K562 (cell line): Measurements from ENCODE around the gene ELP5. TPM values are rescaled to one million over a fixed set of nuclear protein-coding genes. Genes with fewer than 3 reads are reported as not detected.

Source experiments
- ATAC-seq: fragments of 200-7000 bp; cut with Tn5 transposase; 3 replicates; pipeline ENCODE4 v1.9.1; 2020; ENCODE audit warnings: moderate library complexity
- BruUV-seq: library from RNA; stranded (reverse); fragments of 400-500 nt; replicated peaks from 2 replicates; lab custom pipeline; 2021; lab: Mats Ljungman, UMichigan
- CTCF ChIA-PET: fragments of 300-600 bp; formaldehyde crosslinking; extraction: SDS; loops from one replicate; lab custom pipeline; 2021; ENCODE audit warnings: low intra/inter-chr PET ratio; lab: Yijun Ruan, JAX
- POLR2A ChIA-PET: fragments of 300-600, 350-650 bp; sonication (Branson Sonifier 250); formaldehyde crosslinking; extraction: SDS; loops from one replicate; lab custom pipeline; 2021; ENCODE audit warnings: antibody characterized with exemption, inconsistent platforms; lab: Yijun Ruan, JAX
- DNase-seq, 4 experiments: peaks; one replicate each; pipeline versions ENCODE4 v3.0.0 to v3.0.0-alpha.2; 2011 to 2018; ENCODE audit warnings: low spot score in 3 of 4, mixed read lengths in 3 of 4; ENCODE audit errors: extremely low read depth in 1 of 4
- FAIRE-seq: peaks from 2 replicates; lab custom pipeline; 2011; peaks lifted over from hg19 to GRCh38; lab: Jason Lieb, UNC
- H2AFZ ChIP-seq: 2 replicates; pipeline ENCODE4 v1.6.0; 2011; ENCODE audit warnings: low read depth, low read length, control low read depth, inconsistent platforms
- H3K27ac ChIP-seq: fragments of 200-600 bp; 3 replicates; pipeline ENCODE4 v1.8.0; 2011; ENCODE audit warnings: low read depth, mild to moderate bottlenecking, control low read depth, inconsistent platforms, low read length, moderate library complexity, mixed read lengths; ENCODE audit errors: extremely low read depth
- H3K27me3 ChIP-seq, 2 experiments: fragments of 300-600 bp in 1 of 2; 2 replicates in 1 of 2; 3 replicates in 1 of 2; pipeline versions ENCODE4 v1.6.0 to v1.8.0; 2011; ENCODE audit warnings: inconsistent platforms in 2 of 2, low read length in 2 of 2, mild to moderate bottlenecking in 1 of 2, mixed read lengths in 1 of 2, moderate library complexity in 1 of 2; ENCODE audit not compliant: control insufficient read depth in 2 of 2, insufficient read depth in 2 of 2
- H3K36me3 ChIP-seq: fragments of 300-600 bp; 3 replicates; pipeline ENCODE4 v1.8.0; 2011; ENCODE audit warnings: mild to moderate bottlenecking, low read length, inconsistent platforms; ENCODE audit not compliant: control insufficient read depth, insufficient read depth
- H3K4me1 ChIP-seq, 2 experiments: fragments of 200-600 bp in 1 of 2; replicated peaks in 1 of 2; 2 replicates in 1 of 2; 3 replicates in 1 of 2; pipeline versions ENCODE4 v1.5.1 to v1.8.0; 2011; ENCODE audit warnings: inconsistent platforms in 2 of 2, low read length in 2 of 2, mild to moderate bottlenecking in 1 of 2, mixed read lengths in 1 of 2, moderate library complexity in 1 of 2; ENCODE audit not compliant: control insufficient read depth in 2 of 2, insufficient read depth in 2 of 2
- H3K4me2 ChIP-seq: 2 replicates; pipeline ENCODE4 v1.6.1; 2011; ENCODE audit warnings: low read length, control low read depth, inconsistent platforms, mixed read lengths; ENCODE audit not compliant: insufficient read depth
- H3K4me3 ChIP-seq: fragments of 200-600 bp; sonication (generic), shearing (Covaris generic); 2 replicates; pipeline ENCODE4 v1.5.1; 2016; ENCODE audit warnings: control low read depth, inconsistent platforms
- H3K79me2 ChIP-seq: fragments of 200-600 bp; 3 replicates; pipeline ENCODE4 v1.8.0; 2011; ENCODE audit warnings: low read length, inconsistent platforms; ENCODE audit not compliant: control insufficient read depth, insufficient read depth
- H3K9ac ChIP-seq, 2 experiments: 2 replicates each; pipeline versions ENCODE4 v1.6.0 to v1.6.1; 2011; ENCODE audit warnings: low read depth in 2 of 2, low read length in 2 of 2, control low read depth in 1 of 2, inconsistent platforms in 1 of 2, mild to moderate bottlenecking in 1 of 2, mixed read lengths in 1 of 2; ENCODE audit not compliant: insufficient read depth in 1 of 2
- H3K9me1 ChIP-seq: one replicate; pipeline ENCODE4 v1.6.0; 2011; ENCODE audit warnings: inconsistent platforms, mild to moderate bottlenecking, low read length, moderate library complexity; ENCODE audit not compliant: control insufficient read depth, insufficient read depth
- H3K9me3 ChIP-seq: replicated peaks from 2 replicates; pipeline ENCODE4 v1.5.1; 2011; ENCODE audit warnings: low read depth, low read length, inconsistent platforms; ENCODE audit not compliant: control insufficient read depth, insufficient read depth
- H4K20me1 ChIP-seq: replicated peaks from 2 replicates; pipeline ENCODE4 v1.6.1; 2011; ENCODE audit warnings: low read length, inconsistent platforms, mixed read lengths; ENCODE audit not compliant: control insufficient read depth, insufficient read depth
- CHD2 ChIP-seq: IDR thresholded peaks from 2 replicates; pipeline ENCODE4 v1.6.1; 2011; ENCODE audit warnings: low read depth, low read length
- DNMT1 ChIP-seq: fragments of 450-650 bp; IDR thresholded peaks from 2 replicates; pipeline ENCODE4 v1.6.1; 2016; ENCODE audit warnings: antibody characterized with exemption, mild to moderate bottlenecking
- GABPB2 ChIP-seq: fragments of 250-450 bp; sonication (Bioruptor Pico); conservative IDR thresholded peaks from 2 replicates; pipeline ENCODE4 v1.5.1; 2021; ENCODE audit warnings: mild to moderate bottlenecking
- JUN ChIP-seq, 2 experiments: sonication (generic) in 1 of 2; formaldehyde crosslinking in 1 of 2; IDR thresholded peaks; 2 replicates each; pipeline versions ENCODE4 v1.6.1 to v1.8.0; 2012 to 2022; ENCODE audit warnings: borderline replicate concordance in 2 of 2, mild to moderate bottlenecking in 2 of 2, improper control_type of control experiment in 1 of 2, low read depth in 1 of 2, low read length in 1 of 2, missing genetic modification reagents in 1 of 2
- LARP7 ChIP-seq: fragments of 450-650 bp; IDR thresholded peaks from 2 replicates; pipeline ENCODE4 v1.6.1; 2016
- NELFE ChIP-seq: IDR thresholded peaks from 2 replicates; pipeline ENCODE4 v1.6.1; 2011; ENCODE audit warnings: mild to moderate bottlenecking; ENCODE audit not compliant: insufficient read depth, insufficient read length
- NFIX ChIP-seq: fragments of 250-450 bp; sonication (Bioruptor Pico); IDR thresholded peaks from 2 replicates; pipeline ENCODE4 v1.4.0; 2020; ENCODE audit warnings: low read depth, mild to moderate bottlenecking, moderate library complexity
- NFRKB ChIP-seq: fragments of 450-650 bp; IDR thresholded peaks from 2 replicates; pipeline ENCODE4 v1.6.1; 2016; ENCODE audit warnings: low read depth
- RBM25 ChIP-seq: fragments of 200-400 bp; formaldehyde crosslinking; IDR thresholded peaks from 2 replicates; pipeline ENCODE4 v1.6.1; 2018; ENCODE audit warnings: low read length, low read depth, moderate library complexity; ENCODE audit not compliant: severe bottlenecking
- SMARCB1 ChIP-seq: IDR thresholded peaks from 2 replicates; pipeline ENCODE4 v1.6.1; 2011; ENCODE audit warnings: improper control_type of control experiment, low read depth; ENCODE audit not compliant: insufficient read length
- SREBF2 ChIP-seq: sonication (generic); formaldehyde crosslinking; IDR thresholded peaks from 2 replicates; pipeline ENCODE4 v1.4.0; 2020; ENCODE audit warnings: mild to moderate bottlenecking, missing genetic modification reagents
- ZNF239 ChIP-seq: fragments of 250-450 bp; sonication (Bioruptor Pico); IDR thresholded peaks from 2 replicates; pipeline ENCODE4 v1.4.0; 2020; ENCODE audit warnings: mild to moderate bottlenecking
- ZNF347 ChIP-seq: fragments of 450-650 bp; formaldehyde crosslinking; IDR thresholded peaks from 2 replicates; pipeline ENCODE4 v1.4.0; 2020; ENCODE audit warnings: low read depth, mild to moderate bottlenecking, moderate library complexity
- ZNF589 ChIP-seq: fragments of 200-800 bp; sonication (Bioruptor generic); IDR thresholded peaks from 2 replicates; pipeline ENCODE4 v1.6.1; 2016; ENCODE audit warnings: low read depth, missing genetic modification characterization, missing compliant biosample characterization
- WGBS: fragments of 100-300 bp; shearing (Covaris generic); methylation state at CpG from one replicate; pipeline ENCODE4 v1.1.6; 2016; ENCODE audit warnings: low coverage, mixed read lengths; ENCODE audit not compliant: insufficient coverage; ENCODE audit errors: missing lambda C conversion rate; 5-methylcytosine and 5-hydroxymethylcytosine counted together
- in situ Hi-C: fragments of 300-500 bp; cut with MboI; formaldehyde crosslinking; loops from 4 replicates; pipeline ENCODE4 v1.15.0; 2018; ENCODE audit warnings: inconsistent platforms, mixed read lengths
- intact Hi-C: fragments of 100-400 bp; cut with micrococcal nuclease; formaldehyde crosslinking; loops from 2 replicates; pipeline ENCODE4 v1.14.2; 2022
- polyA plus RNA-seq, 8 experiments: library from polyadenylated mRNA; depleted of rRNA in 4 of 8; stranded (reverse) in 5 of 8; unstranded in 3 of 8; fragments of >200 nt; fragmentation: Nextera tagmentation in 2 of 8; fragmentation: Illumina TruSeq in 1 of 8; extraction: Ambion mirVana in 2 of 8; extraction: Trizol in 1 of 8; gene quantifications; 2 replicates each; pipeline versions ENCODE4 v1.2.1 to v1.2.3, GENCODE V29; 2011 to 2014; ENCODE audit warnings: inconsistent platforms in 1 of 8, missing spikeins in 1 of 8
- total RNA-seq, 7 experiments: library from RNA; depleted of rRNA in 6 of 7; stranded (reverse); fragments of >200 nt in 6 of 7; fragmentation: Illumina TruSeq in 2 of 7; extraction: Trizol in 2 of 7; gene quantifications; 2 replicates each; pipeline versions ENCODE4 v1.2.1 to v1.2.3, GENCODE V29; 2011 to 2021; ENCODE audit warnings: low replicate concordance in 1 of 7
- TF ChIP-seq, protein P1 (sequence below): fragments of 450-650 bp; IDR thresholded peaks from 2 replicates; pipeline ENCODE4 v1.6.1; 2016
- TF ChIP-seq, protein P2 (sequence below): IDR thresholded peaks from 2 replicates; pipeline ENCODE4 v1.6.1; 2011; ENCODE audit not compliant: insufficient read length; ENCODE audit errors: extremely low read depth

ELP5 gene
- total and polyA plus RNA-seq, 9 of the 15 experiments (the other 6 are each of a cell fraction or from before 2014, with no cell fraction given): 25.7 to 77.9 (median 52.9) TPM

GRCh38 chr17:7285679-7286078 is 33.7 kb downstream of the ELP5 start (continued):
- TF ChIP-seq, protein P1, sequence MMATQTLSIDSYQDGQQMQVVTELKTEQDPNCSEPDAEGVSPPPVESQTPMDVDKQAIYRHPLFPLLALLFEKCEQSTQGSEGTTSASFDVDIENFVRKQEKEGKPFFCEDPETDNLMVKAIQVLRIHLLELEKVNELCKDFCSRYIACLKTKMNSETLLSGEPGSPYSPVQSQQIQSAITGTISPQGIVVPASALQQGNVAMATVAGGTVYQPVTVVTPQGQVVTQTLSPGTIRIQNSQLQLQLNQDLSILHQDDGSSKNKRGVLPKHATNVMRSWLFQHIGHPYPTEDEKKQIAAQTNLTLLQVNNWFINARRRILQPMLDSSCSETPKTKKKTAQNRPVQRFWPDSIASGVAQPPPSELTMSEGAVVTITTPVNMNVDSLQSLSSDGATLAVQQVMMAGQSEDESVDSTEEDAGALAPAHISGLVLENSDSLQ: no peak
- TF ChIP-seq, all 486 proteins: peak for 0

GRCh38 chr17:7289256-7290032 is 37.4 kb downstream of the ELP5 start:
- Histone ChIP-seq H3K79me2 (no peaks in the 10 kb centered on the region), H3K4me1 (peaks cover 11 to 33% of the 10 kb centered on the region in 2 experiments), H3K9me1 (no peaks in the 10 kb centered on the region), H3K36me3 (0 out of 3 replicates have a peak, but pooled peaks cover 3% of the 10 kb centered on the region), H3K4me3 (no peak overlapping the region), H4K20me1 (no peaks in the 10 kb centered on the region), H3K9me3 (no peaks in the 10 kb centered on the region), H3K27ac (no peak overlapping the region), H3K9ac (no peak overlapping the region), H3K4me2 (no peak overlapping the region), H2AFZ (no peak overlapping the region), H3K27me3 (no peaks in the 10 kb centered on the region)
- POLR2A ChIA-PET: interaction anchor here (0.7 to 0.8 kb wide), 2 partner anchors 15 to 19 kb away, joined by 3 read pairs; no protein-coding TSS in a partner anchor
- CTCF ChIA-PET: no interaction called here
- no peak for FAIRE-seq
- 49% methylated on average over 5 of the region's 18 CpGs for WGBS
- DNase-seq: no peak
- BruUV-seq: no TSS peak
- TF ChIP-seq NFIX (CRISPR knock-in tag): no peak
- no peak for TF ChIP-seq ZNF239 (CRISPR knock-in tag)
- no peak for TF ChIP-seq NFRKB
- TF ChIP-seq JUN (IDR thresholded peaks at IDR 0.05; ENCODE audit: borderline replicate concordance, low read depth, low read length): no peak
- no peak for TF ChIP-seq JUN (CRISPR knock-in tag; IDR thresholded peaks at IDR 0.05; ENCODE audit: borderline replicate concordance)
- no peak for TF ChIP-seq ZNF589 (CRISPR knock-in tag)
- no peak for TF ChIP-seq DNMT1
- TF ChIP-seq SMARCB1: no peak
- TF ChIP-seq CHD2: no peak
- TF ChIP-seq RBM25: no peak
- TF ChIP-seq ZNF347 (CRISPR knock-in tag): no peak
- TF ChIP-seq NELFE: no peak
- TF ChIP-seq LARP7: no peak
- no peak for TF ChIP-seq GABPB2 (CRISPR knock-in tag)
- TF ChIP-seq, protein P2, sequence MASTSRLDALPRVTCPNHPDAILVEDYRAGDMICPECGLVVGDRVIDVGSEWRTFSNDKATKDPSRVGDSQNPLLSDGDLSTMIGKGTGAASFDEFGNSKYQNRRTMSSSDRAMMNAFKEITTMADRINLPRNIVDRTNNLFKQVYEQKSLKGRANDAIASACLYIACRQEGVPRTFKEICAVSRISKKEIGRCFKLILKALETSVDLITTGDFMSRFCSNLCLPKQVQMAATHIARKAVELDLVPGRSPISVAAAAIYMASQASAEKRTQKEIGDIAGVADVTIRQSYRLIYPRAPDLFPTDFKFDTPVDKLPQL: no peak
- TF ChIP-seq SREBF2 (CRISPR knock-in tag): no peak
- in situ Hi-C loops (no loop called here), intact Hi-C loops (no loop called here)
- ATAC-seq: no peak
